Measurements from ENCODE around the gene GPR137.

The GPR137 gene

GRCh38 chr11:64285885-64286800 lies 495 bp downstream of the GPR137 start:
- DNase-seq = no peak
- Mint-ChIP-seq H3K4me1 (peaks cover 43% of the 10 kb centered on the region), H3K27me3 (peaks cover 11% of the 10 kb centered on the region), H3K4me3 (peak overlapping the region; percentile 77 to 97), H3K27ac (peak overlapping the region in 1 of 2 donors; percentile 66), H3K9me3 (no peaks in the 10 kb centered on the region)
- ATAC-seq = no peak

GRCh38 chr11:64286801-64287159 lies 1.1 kb downstream of the GPR137 start:
- Mint-ChIP-seq H3K27ac (peak overlapping the region in 1 of 2 donors; percentile 66), H3K4me3 (peak overlapping the region; percentile 77 to 97), H3K4me1 (peaks cover 43% of the 10 kb centered on the region), H3K9me3 (no peaks in the 10 kb centered on the region), H3K27me3 (peaks cover 13% of the 10 kb centered on the region)
- DNase-seq (no peak), ATAC-seq (no peak)

DNA sequence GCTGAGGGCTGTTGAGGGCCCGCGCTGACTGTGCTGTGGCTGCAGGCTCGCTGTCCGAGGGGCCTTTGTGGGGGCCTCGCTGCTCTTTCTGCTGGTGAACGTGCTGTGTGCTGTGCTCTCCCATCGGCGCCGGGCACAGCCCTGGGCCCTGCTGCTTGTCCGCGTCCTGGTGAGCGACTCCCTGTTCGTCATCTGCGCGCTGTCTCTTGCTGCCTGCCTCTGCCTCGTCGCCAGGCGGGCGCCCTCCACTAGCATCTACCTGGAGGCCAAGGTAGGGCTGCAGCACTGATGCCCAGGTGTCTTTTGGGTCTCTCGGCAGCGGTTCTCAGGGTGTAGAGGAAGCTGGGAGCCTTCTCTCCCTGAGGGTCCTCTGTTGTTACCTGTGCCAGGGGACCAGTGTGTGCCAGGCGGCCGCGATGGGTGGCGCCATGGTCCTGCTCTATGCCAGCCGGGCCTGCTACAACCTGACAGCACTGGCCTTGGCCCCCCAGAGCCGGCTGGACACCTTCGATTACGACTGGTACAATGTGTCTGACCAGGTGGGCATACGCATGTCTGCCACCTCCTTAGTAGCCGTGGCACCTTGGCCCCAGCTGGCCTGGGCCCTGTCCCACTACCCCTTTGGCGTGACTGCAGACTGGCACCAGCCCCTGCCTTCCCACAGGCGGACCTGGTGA lies 2.2 kb downstream of the GPR137 start:
- ATAC-seq = no peak
- Mint-ChIP-seq H3K4me1 (peaks cover 47% of the 10 kb centered on the region), H3K4me3 (peak overlapping the region in 1 of 2 donors; percentile 24), H3K27ac (peak overlapping the region in 1 of 2 donors; percentile 10), H3K27me3 (peaks cover 19% of the 10 kb centered on the region), H3K9me3 (no peaks in the 10 kb centered on the region)
- no peak for DNase-seq

DNA sequence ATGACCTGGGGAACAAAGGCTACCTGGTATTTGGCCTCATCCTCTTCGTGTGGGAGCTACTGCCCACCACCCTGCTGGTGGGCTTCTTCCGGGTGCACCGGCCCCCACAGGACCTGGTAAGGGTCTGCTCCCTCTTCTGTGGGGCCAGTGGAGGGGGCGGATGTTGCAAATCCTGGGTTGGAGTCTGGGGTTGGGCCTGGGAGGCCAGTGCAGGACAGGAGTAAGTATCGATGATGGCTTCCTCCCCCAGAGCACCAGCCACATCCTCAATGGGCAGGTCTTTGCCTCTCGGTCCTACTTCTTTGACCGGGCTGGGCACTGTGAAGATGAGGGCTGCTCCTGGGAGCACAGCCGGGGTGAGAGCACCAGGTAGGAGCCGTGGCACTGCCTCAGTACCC lies 2.7 kb downstream of the GPR137 start:
- Mint-ChIP-seq H3K27ac (peak overlapping the region in 1 of 2 donors; percentile 10), H3K9me3 (no peaks in the 10 kb centered on the region), H3K4me3 (no peak overlapping the region), H3K27me3 (peaks cover 25% of the 10 kb centered on the region), H3K4me1 (peaks cover 45% of the 10 kb centered on the region)
- ATAC-seq (no peak), DNase-seq (no peak)

DNA sequence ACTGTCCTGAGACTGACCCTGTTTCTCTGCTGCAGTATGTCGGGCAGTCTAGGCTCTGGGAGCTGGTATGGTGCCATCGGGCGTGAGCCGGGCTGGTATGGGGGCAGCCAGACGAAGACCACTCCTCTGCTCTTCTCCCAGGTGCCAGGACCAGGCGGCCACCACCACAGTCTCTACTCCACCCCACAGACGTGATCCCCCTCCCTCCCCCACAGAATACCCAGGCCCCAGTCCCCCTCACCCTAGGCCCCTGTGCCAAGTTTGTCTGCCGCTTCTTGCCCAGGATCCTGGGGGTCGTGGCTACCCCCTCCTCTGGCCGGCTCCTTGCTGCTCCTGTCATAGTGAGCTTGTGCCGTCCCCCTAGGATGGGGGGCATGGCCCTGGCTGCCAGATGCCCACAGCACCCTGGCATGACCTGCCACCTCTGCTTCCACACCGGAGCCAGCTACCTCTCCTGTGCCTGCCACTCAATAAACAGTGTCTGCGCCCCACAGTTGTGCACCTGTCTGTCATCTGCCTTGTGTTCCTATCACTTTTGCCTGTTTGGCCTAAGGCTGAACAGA lies 3.4 kb downstream of the GPR137 start:
- no peak for DNase-seq
- Mint-ChIP-seq H3K27me3 (peaks cover 32% of the 10 kb centered on the region), H3K4me3 (no peak overlapping the region), H3K27ac (no peak overlapping the region), H3K9me3 (no peaks in the 10 kb centered on the region), H3K4me1 (peaks cover 38% of the 10 kb centered on the region)
- ATAC-seq = no peak

DNA sequence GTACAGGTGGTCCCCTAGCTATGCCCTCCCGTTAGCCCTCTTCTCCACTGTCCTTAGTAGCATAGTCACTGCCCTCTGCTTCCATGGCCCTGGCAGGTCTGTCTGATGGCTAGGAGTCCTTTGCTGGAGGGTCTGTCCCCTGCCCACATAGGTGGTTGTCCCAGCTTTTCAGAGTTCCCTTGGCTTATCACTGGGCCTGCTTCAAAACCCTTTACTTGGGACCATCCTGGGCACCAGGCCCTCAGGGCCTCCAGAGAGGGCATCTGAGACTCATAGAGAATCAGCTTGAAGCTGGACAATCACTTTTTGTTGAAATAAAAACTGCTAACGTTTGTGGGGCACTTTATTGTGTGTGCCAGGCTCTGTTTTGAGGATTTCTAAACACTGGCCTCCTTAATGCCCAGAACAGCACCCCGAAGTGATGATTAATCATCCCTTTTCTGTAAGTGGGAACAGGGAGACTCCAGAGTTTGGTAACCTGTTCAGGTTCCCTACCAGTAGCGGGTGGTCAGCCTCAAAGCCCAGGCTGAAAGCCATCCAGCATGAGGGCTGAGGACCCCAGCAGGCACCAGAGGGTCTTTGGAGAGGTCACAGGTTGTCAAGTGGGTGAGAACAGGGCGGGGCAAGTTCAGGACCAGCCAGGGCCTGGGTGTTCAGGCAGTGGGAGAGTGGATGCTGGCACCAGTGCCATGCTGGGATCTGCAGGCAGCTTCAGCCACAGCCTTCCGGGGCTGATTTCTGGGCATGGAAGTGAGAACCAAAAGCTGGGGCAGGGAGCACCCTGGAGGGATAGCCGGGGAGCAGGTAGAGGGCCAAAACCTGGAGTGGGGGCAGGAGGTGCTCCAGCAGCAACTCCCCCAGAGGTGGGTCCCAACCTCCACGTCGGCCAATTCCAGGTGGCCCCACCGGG lies 5.0 kb downstream of the GPR137 start:
- no peaks in the 10 kb centered on the region for H3K9me3 Mint-ChIP-seq
- ATAC-seq (no peak), DNase-seq (no peak)
- peaks cover 34% of the 10 kb centered on the region for H3K4me1 Mint-ChIP-seq
- H3K4me3 Mint-ChIP-seq = peak overlapping the region; percentile 61 to 64
- no peak overlapping the region for H3K27ac Mint-ChIP-seq
- H3K27me3 Mint-ChIP-seq = peaks cover 47% of the 10 kb centered on the region

GRCh38 chr11:64291262-64291751 lies 5.7 kb downstream of the GPR137 start, which contains the start of gene KCNK4:
TSS of gene KCNK4 (plus strand) at chr11:64291302. CDS start at chr11:64293019, 1,717 bp downstream.
- no peak for DNase-seq
- Mint-ChIP-seq H3K27ac (no peak within 1 kb of the TSS), H3K27me3 (peaks cover 54% of the 10 kb centered on the region), H3K4me1 (peaks cover 31% of the 10 kb centered on the region), H3K4me3 (peak within 1 kb of the TSS; percentile 61 to 64), H3K9me3 (no peaks in the 10 kb centered on the region)
- ATAC-seq = peak; percentile 13

- no peaks in the 10 kb centered on the region for H3K9me3 Mint-ChIP-seq
- DNase-seq (no peak), ATAC-seq (peak; percentile 52)
- peak overlapping the region; percentile 46 to 77 for H3K4me3 Mint-ChIP-seq
- peaks cover 25% of the 10 kb centered on the region for H3K4me1 Mint-ChIP-seq
- no peak overlapping the region for H3K27ac Mint-ChIP-seq
- peaks cover 60% of the 10 kb centered on the region for H3K27me3 Mint-ChIP-seq
Observed at GRCh38 chr11:64291752-64292459, 6.3 kb downstream of the GPR137 start.

DNA sequence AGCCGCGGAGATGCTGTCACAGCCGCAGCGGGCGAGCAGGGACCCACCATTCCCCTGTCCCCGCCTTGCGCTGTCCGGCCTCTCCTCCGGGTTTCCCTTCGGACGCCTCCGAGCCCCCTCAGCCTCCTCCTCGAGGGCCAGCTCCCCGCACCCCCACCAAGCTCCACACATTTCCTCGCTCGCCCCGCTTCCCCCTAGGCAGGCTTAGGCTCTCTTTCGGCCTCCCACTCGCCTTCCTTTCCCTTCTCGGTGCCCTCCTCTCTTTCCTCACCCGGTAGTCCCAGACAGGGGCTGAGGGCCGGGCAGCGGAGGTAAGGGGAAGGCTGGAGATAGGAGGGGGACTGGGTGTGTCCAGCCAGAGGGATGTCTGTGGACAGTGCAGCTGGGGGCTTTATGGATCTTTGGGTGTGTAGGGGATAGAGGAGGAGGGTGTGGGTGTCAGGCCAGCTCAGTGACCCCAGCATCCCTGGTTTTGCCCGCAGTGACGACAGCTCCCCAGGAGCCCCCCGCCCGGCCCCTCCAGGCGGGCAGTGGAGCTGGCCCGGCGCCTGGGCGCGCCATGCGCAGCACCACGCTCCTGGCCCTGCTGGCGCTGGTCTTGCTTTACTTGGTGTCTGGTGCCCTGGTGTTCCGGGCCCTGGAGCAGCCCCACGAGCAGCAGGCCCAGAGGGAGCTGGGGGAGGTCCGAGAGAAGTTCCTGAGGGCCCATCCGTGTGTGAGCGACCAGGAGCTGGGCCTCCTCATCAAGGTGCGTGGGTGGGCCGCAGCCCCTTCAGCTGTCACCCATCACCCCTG lies 7.0 kb downstream of the GPR137 start:
- H3K27me3 Mint-ChIP-seq = peaks cover 68% of the 10 kb centered on the region
- H3K27ac Mint-ChIP-seq = peak overlapping the region in 1 of 2 donors; percentile 14
- ATAC-seq = no peak

DNA sequence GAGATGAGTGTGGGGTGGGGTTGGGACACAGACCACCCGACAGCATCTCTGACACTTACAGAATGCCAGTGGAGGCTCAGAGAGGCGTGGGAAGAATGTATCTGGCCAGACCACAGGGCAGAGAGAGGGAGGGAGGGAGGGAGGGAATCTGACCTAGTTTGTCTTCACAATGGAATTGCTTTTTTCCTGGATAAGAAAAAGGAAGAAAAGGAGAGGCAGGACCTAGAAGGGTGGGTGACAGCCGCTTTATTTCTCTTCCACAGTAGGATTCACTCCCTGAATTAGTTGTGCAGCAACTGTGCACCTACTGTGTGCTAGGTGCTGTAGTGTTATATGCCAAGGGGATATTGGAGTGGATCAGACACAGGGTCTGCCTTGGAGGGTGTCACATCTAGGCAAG lies 9.1 kb downstream of the GPR137 start:
- H3K9me3 Mint-ChIP-seq = no peaks in the 10 kb centered on the region
- H3K27ac Mint-ChIP-seq = no peak overlapping the region
- H3K4me3 Mint-ChIP-seq = no peak overlapping the region
- no peak for ATAC-seq
- peaks cover 41% of the 10 kb centered on the region for H3K4me1 Mint-ChIP-seq
- H3K27me3 Mint-ChIP-seq = peaks cover 89% of the 10 kb centered on the region
- no peak for DNase-seq

More for the DNA sequence above, 7.0 kb downstream of the GPR137 start:
- Mint-ChIP-seq H3K4me1 (peaks cover 26% of the 10 kb centered on the region), H3K4me3 (peak overlapping the region; percentile 46 to 77), H3K9me3 (no peaks in the 10 kb centered on the region)
- DNase-seq = no peak

GRCh38 chr11:64295760-64296159 lies 10.1 kb downstream of the GPR137 start:
- no peak overlapping the region for H3K27ac Mint-ChIP-seq
- no peak overlapping the region for H3K4me3 Mint-ChIP-seq
- peaks cover 48% of the 10 kb centered on the region for H3K4me1 Mint-ChIP-seq
- no peaks in the 10 kb centered on the region for H3K9me3 Mint-ChIP-seq
- ATAC-seq = no peak
- H3K27me3 Mint-ChIP-seq = peaks cover 92% of the 10 kb centered on the region
- no peak for DNase-seq

GRCh38 chr11:64296236-64296635 lies 10.6 kb downstream of the GPR137 start:
- H3K4me3 Mint-ChIP-seq = no peak overlapping the region
- no peak for ATAC-seq
- no peak overlapping the region for H3K27ac Mint-ChIP-seq
- peaks cover 47% of the 10 kb centered on the region for H3K4me1 Mint-ChIP-seq
- DNase-seq = no peak
- H3K9me3 Mint-ChIP-seq = no peaks in the 10 kb centered on the region
- peaks cover 92% of the 10 kb centered on the region for H3K27me3 Mint-ChIP-seq

- ATAC-seq (no peak), DNase-seq (no peak)
- Mint-ChIP-seq H3K9me3 (no peaks in the 10 kb centered on the region), H3K4me1 (peaks cover 47% of the 10 kb centered on the region), H3K27me3 (peaks cover 99% of the 10 kb centered on the region), H3K4me3 (no peak overlapping the region), H3K27ac (no peak overlapping the region)
Observed at GRCh38 chr11:64296830-64297698, 11.4 kb downstream of the GPR137 start.
